IMR-90 (cell line): ENCODE measurements around the gene MRTFA. TPM values are rescaled to one million over a fixed set of nuclear protein-coding genes. Genes with fewer than 3 reads are reported as not detected.
A peak's percentile ranks its signal among the peaks of the same experiment; 100 is the strongest.

ENCODE experiments used
- ATAC-seq: fragments of 200-7000 bp; cut with Tn5 transposase; 2 replicates; pipeline ENCODE4 v1.9.1; 2020; ENCODE audit warnings: low read depth, mild to moderate bottlenecking, moderate library complexity
- BruUV-seq: library from RNA; stranded (reverse); fragments of 400-500 nt; replicated peaks from 2 replicates; lab custom pipeline; 2021; lab: Mats Ljungman, UMichigan
- CTCF ChIA-PET: fragments of 300-600 bp; formaldehyde crosslinking; extraction: SDS; loops from one replicate; lab custom pipeline; 2021; ENCODE audit warnings: antibody characterized with exemption; lab: Yijun Ruan, JAX
- POLR2A ChIA-PET: fragments of 300-600 bp; sonication (Branson Sonifier 250); formaldehyde crosslinking; loops from one replicate; lab custom pipeline; 2022; ENCODE audit warnings: antibody characterized with exemption; ENCODE audit not compliant: unreplicated experiment; lab: Charles Lee
- DNase-seq: peaks from one replicate; pipeline ENCODE4 v3.0.0; 2013
- H2AFZ ChIP-seq: replicated peaks from 2 replicates; pipeline ENCODE3; 2013; ENCODE audit warnings: low read length, mild to moderate bottlenecking; ENCODE audit not compliant: poor library complexity
- H2AK5ac ChIP-seq: 2 replicates; pipeline ENCODE4 v1.6.1; 2013; ENCODE audit warnings: low read depth, low read length, inconsistent platforms
- H2AK9ac ChIP-seq: replicated peaks from 2 replicates; pipeline ENCODE3; 2013; ENCODE audit warnings: mild to moderate bottlenecking, low read depth, low read length, moderate library complexity; ENCODE audit not compliant: poor library complexity
- H2BK120ac ChIP-seq: 2 replicates; pipeline ENCODE4 v1.6.1; 2013; ENCODE audit warnings: low read depth, low read length, inconsistent platforms
- H2BK15ac ChIP-seq: 3 replicates; pipeline ENCODE4 v1.6.1; 2013; ENCODE audit warnings: low read depth, low read length, inconsistent platforms
- H2BK20ac ChIP-seq: 2 replicates; pipeline ENCODE4 v1.6.1; 2013; ENCODE audit warnings: low read depth, mild to moderate bottlenecking, inconsistent platforms, low read length, moderate library complexity
- H2BK5ac ChIP-seq: 2 replicates; pipeline ENCODE4 v1.6.1; 2013; ENCODE audit warnings: mild to moderate bottlenecking, low read depth, low read length, inconsistent platforms; ENCODE audit not compliant: poor library complexity, severe bottlenecking
- H3K14ac ChIP-seq: replicated peaks from 2 replicates; pipeline ENCODE4 v1.6.1; 2013; ENCODE audit warnings: low read depth, low read length, inconsistent platforms
- H3K18ac ChIP-seq: 2 replicates; pipeline ENCODE4 v1.6.1; 2013; ENCODE audit warnings: low read depth, low read length, control low read depth
- H3K23ac ChIP-seq: 2 replicates; pipeline ENCODE4 v1.6.1; 2013; ENCODE audit warnings: low read depth, low read length, inconsistent platforms
- H3K27ac ChIP-seq: 2 replicates; pipeline ENCODE4 v1.5.1; 2013; ENCODE audit warnings: mild to moderate bottlenecking, control low read depth, low read length; ENCODE audit not compliant: insufficient read depth
- H3K27me3 ChIP-seq: 2 replicates; pipeline ENCODE4 v1.6.1; 2013; ENCODE audit warnings: low read length; ENCODE audit not compliant: control insufficient read depth, insufficient read depth
- H3K36me3 ChIP-seq: 2 replicates; pipeline ENCODE4 v1.6.1; 2013; ENCODE audit warnings: low read length, mixed read lengths; ENCODE audit not compliant: control insufficient read depth, insufficient read depth
- H3K4ac ChIP-seq: 2 replicates; pipeline ENCODE4 v1.6.1; 2013; ENCODE audit warnings: low read depth, low read length, inconsistent platforms
- H3K4me1 ChIP-seq: 2 replicates; pipeline ENCODE4 v1.6.1; 2013; ENCODE audit warnings: low read length, mixed read lengths; ENCODE audit not compliant: control insufficient read depth, insufficient read depth
- H3K4me2 ChIP-seq: 2 replicates; pipeline ENCODE4 v1.6.1; 2013; ENCODE audit warnings: low read depth, mild to moderate bottlenecking, control low read depth, low read length, moderate library complexity
- H3K4me3 ChIP-seq: 2 replicates; pipeline ENCODE4 v1.5.1; 2013; ENCODE audit warnings: low read depth, mild to moderate bottlenecking, control low read depth, low read length, moderate library complexity; ENCODE audit not compliant: insufficient read depth
- H3K56ac ChIP-seq: 2 replicates; pipeline ENCODE4 v1.6.1; 2013; ENCODE audit warnings: low read length, inconsistent platforms; ENCODE audit not compliant: insufficient read depth; ENCODE audit errors: extremely low read depth
- H3K79me1 ChIP-seq, 2 experiments: 2 replicates each; pipeline ENCODE4 v1.6.1; 2013; ENCODE audit warnings: low read length in 2 of 2, inconsistent platforms in 1 of 2, low read depth in 1 of 2
- H3K9ac ChIP-seq: 2 replicates; pipeline ENCODE4 v1.6.1; 2013; ENCODE audit warnings: low read depth, low read length, control low read depth
- H3K9me1 ChIP-seq: 2 replicates; pipeline ENCODE4 v1.6.1; 2013; ENCODE audit warnings: low read length, inconsistent platforms; ENCODE audit not compliant: insufficient read depth
- H3K9me3 ChIP-seq: 2 replicates; pipeline ENCODE4 v1.6.1; 2013; ENCODE audit warnings: low read length; ENCODE audit not compliant: control insufficient read depth, insufficient read depth
- H4K20me1 ChIP-seq: 2 replicates; pipeline ENCODE4 v1.6.1; 2013; ENCODE audit warnings: low read length, inconsistent platforms; ENCODE audit not compliant: insufficient read depth
- H4K5ac ChIP-seq: 2 replicates; pipeline ENCODE4 v1.6.1; 2013; ENCODE audit warnings: mild to moderate bottlenecking, low read depth, low read length, control low read depth
- H4K8ac ChIP-seq, 2 experiments: 2 replicates each; pipeline ENCODE4 v1.6.1; 2013; ENCODE audit warnings: low read depth in 2 of 2, low read length in 2 of 2, control low read depth in 1 of 2, inconsistent platforms in 1 of 2
- H4K91ac ChIP-seq: 2 replicates; pipeline ENCODE4 v1.6.1; 2013; ENCODE audit warnings: low read depth, low read length, inconsistent platforms; ENCODE audit not compliant: insufficient read depth
- BHLHE40 ChIP-seq: fragments of 150-350 bp; IDR thresholded peaks from 2 replicates; pipeline ENCODE4 v1.6.1; 2016; ENCODE audit warnings: mild to moderate bottlenecking, low read depth, low read length
- MAFK ChIP-seq: IDR thresholded peaks from 2 replicates; pipeline ENCODE4 v1.6.1; 2012; ENCODE audit warnings: low read depth, low read length, improper control_type of control experiment
- MAZ ChIP-seq: IDR thresholded peaks from 2 replicates; pipeline ENCODE4 v1.6.1; 2012; ENCODE audit warnings: low read depth, mild to moderate bottlenecking, low read length, improper control_type of control experiment, moderate library complexity, borderline replicate concordance
- RAD21 ChIP-seq: IDR thresholded peaks from 2 replicates; pipeline ENCODE4 v1.6.1; 2012; ENCODE audit warnings: low read length, improper control_type of control experiment
- RCOR1 ChIP-seq: IDR thresholded peaks from 2 replicates; pipeline ENCODE4 v1.6.1; 2012; ENCODE audit warnings: mild to moderate bottlenecking, low read length, improper control_type of control experiment; ENCODE audit not compliant: insufficient replicate concordance
- RFX5 ChIP-seq: IDR thresholded peaks from 2 replicates; pipeline ENCODE4 v1.8.0; 2012; ENCODE audit warnings: low read depth, mild to moderate bottlenecking, low read length, moderate library complexity
- SMC3 ChIP-seq: fragments of 150-350 bp; IDR thresholded peaks from 2 replicates; pipeline ENCODE4 v1.6.1; 2016; ENCODE audit warnings: low read depth, mild to moderate bottlenecking, antibody characterized with exemption, low read length, moderate library complexity
- USF2 ChIP-seq: fragments of 150-350 bp; IDR thresholded peaks from 2 replicates; pipeline ENCODE4 v1.6.1; 2017; ENCODE audit warnings: mild to moderate bottlenecking, antibody characterized with exemption, low read length, low read depth
- dilution Hi-C: fragments of 300-500 bp; cut with HindIII; formaldehyde crosslinking; loops from one replicate; pipeline ENCODE4 v1.14.3; 2018; ENCODE audit warnings: low sequenced_read_pairs; ENCODE audit not compliant: unreplicated experiment
- in situ Hi-C: fragments of 300-500 bp; cut with MboI; formaldehyde crosslinking; loops from 3 replicates; pipeline ENCODE4 v1.14.3; 2019; ENCODE audit warnings: low sequenced_read_pairs, inconsistent platforms, mixed read lengths
- intact Hi-C: fragments of 100-400 bp; cut with micrococcal nuclease; formaldehyde crosslinking; loops from 2 replicates; pipeline ENCODE4 v1.10.0; 2022
- polyA plus RNA-seq, 3 experiments: library from polyadenylated mRNA; depleted of rRNA; stranded (reverse); fragments of >200 nt; gene quantifications; 2 replicates each; pipeline ENCODE4 v1.2.3, GENCODE V29; 2012; ENCODE audit warnings: low replicate concordance in 1 of 3
- total RNA-seq: library from RNA; depleted of rRNA; stranded (reverse); fragments of >200 nt; gene quantifications from 2 replicates; pipeline ENCODE4 v1.2.3, GENCODE V29; 2012

Gene MRTFA
- total and polyA plus RNA-seq, 2 of the 4 experiments (the other 2 are of a cell fraction): 12.5 to 17.2 TPM

- Histone ChIP-seq H3K27ac (no peak overlapping the region; the same call in 1 of the 2 replicates), H3K23ac (peak overlapping the region; percentile 74; the same call in 1 of the 2 replicates), H4K20me1 (peaks cover 36% of the 10 kb centered on the region; the same call in 1 of the 2 replicates), H2BK120ac (peak overlapping the region; percentile 65), H2BK5ac (peak overlapping the region; percentile 71), H3K9ac (no peak overlapping the region), H3K27me3 (no peaks in the 10 kb centered on the region), H3K14ac (peak overlapping the region; percentile 73), H4K91ac (peak overlapping the region; percentile 76; the same call in 1 of the 2 replicates), H3K4me3 (no peak overlapping the region), H3K9me3 (no peaks in the 10 kb centered on the region), H3K36me3 (no peaks in the 10 kb centered on the region), H4K8ac (peak overlapping the region in 1 of 2 experiments; percentile 70; a peak in 1 of 4 replicates), H2BK20ac (peak overlapping the region; percentile 63), H3K4me2 (peak overlapping the region; percentile 32; the same call in 1 of the 2 replicates), H3K18ac (peak overlapping the region; percentile 85; the same call in 1 of the 2 replicates), H2BK15ac (0 out of 3 replicates have a peak overlapping the region, but pooled peaks have one; percentile 13), H3K56ac (peak overlapping the region; percentile 26; the same call in 1 of the 2 replicates), H4K5ac (peak overlapping the region; percentile 61; the same call in 1 of the 2 replicates), H2AK5ac (no peak overlapping the region), H3K9me1 (peaks cover 27% of the 10 kb centered on the region), H3K4me1 (peaks cover 20% of the 10 kb centered on the region), H3K79me1 (peaks cover 53 to 90% of the 10 kb centered on the region in 2 experiments), H2AK9ac (no peak overlapping the region), H2AFZ (no peak overlapping the region), H3K4ac (peak overlapping the region; percentile 73; the same call in 1 of the 2 replicates)
- no TSS peak for BruUV-seq
- intact Hi-C loops: no loop called here
- ATAC-seq (peak; percentile 50), DNase-seq (peak; percentile 43)
- in situ Hi-C loops: no loop called here
- TF ChIP-seq MAZ: no peak
- TF ChIP-seq RAD21: no peak
- no peak for TF ChIP-seq BHLHE40
- no peak for TF ChIP-seq RFX5
- no peak for TF ChIP-seq MAFK
- no peak for TF ChIP-seq USF2
- no peak for TF ChIP-seq RCOR1
- no peak for TF ChIP-seq SMC3
- ChIA-PET CTCF (interaction anchor here (1.1 kb wide), 1 partner anchor 17 kb away, joined by 5 read pairs; no protein-coding TSS in a partner anchor), POLR2A (no interaction called here)
- dilution Hi-C loops: no loop called here
Measured at GRCh38 chr22:40453671-40454070, 182.8 kb downstream of the MRTFA start.
